ENCODE measurements around the gene PIGS.
"Not testable (repeated sequence)": the region's sequence is repeated elsewhere in the genome, so short reads cannot be mapped to it uniquely, and the experiment has no call there.

PIGS gene

GRCh38 chr17:28579526-28579925 is 8.2 kb upstream of the PIGS start:
- peak in 1 of 3 donors; percentile 37 for DNase-seq (ENCODE audit: low read depth in 2 of 3, low spot score in 1 of 3)

- DNase-seq (ENCODE audit: low read depth in 2 of 3, low spot score in 1 of 3), result no peak
Observed at GRCh38 chr17:28578246-28579195, 7.2 kb upstream of the PIGS start.

GRCh38 chr17:28577466-28577824 is 6.1 kb upstream of the PIGS start:
- DNase-seq (ENCODE audit: low read depth in 2 of 3, low spot score in 1 of 3), result no peak

DNA sequence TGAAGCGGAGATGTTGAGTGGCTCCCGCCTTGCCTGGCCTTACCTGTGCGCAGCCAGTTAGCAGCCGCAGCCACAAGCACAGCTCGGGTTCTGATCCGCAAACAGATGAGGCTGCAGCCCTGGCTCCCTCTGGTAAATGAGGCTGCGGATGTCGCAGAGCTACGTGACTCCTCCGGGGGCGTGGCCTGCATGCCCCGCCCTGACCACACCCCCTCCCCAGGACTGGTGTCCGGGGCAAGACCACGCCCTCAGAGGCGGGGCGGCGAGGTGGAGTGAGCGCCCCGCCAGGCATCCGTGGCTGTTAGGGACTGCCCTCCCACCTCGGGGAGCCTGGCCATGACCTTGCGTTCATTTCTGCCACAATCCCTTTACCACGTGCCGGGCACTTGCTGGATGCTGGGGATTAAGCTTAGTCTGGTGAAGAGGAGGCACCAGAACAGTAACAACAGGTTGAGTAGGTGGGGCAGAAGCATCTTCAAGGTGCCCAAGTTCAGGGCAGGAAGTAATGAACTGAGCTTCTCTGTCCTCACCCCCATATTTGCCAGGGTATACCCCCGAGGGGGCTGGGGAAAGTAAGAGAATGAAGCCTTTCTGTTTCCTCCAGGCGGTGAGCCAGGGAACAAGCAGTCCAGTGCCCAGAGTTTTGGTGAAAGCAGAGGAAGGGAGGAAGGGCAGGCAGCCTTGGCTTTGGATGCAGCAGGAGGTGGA is 5.6 kb upstream of the PIGS start, which contains the start of gene ALDOC:
Gene ALDOC, minus strand, starts transcription at position 138 of the 708 bp plus-strand sequence. CDS start 1,363 bp downstream, outside the sequence.
- peak; percentile 94 to 98 (median 97) for DNase-seq (ENCODE audit: low read depth in 2 of 3, low spot score in 1 of 3)

DNA sequence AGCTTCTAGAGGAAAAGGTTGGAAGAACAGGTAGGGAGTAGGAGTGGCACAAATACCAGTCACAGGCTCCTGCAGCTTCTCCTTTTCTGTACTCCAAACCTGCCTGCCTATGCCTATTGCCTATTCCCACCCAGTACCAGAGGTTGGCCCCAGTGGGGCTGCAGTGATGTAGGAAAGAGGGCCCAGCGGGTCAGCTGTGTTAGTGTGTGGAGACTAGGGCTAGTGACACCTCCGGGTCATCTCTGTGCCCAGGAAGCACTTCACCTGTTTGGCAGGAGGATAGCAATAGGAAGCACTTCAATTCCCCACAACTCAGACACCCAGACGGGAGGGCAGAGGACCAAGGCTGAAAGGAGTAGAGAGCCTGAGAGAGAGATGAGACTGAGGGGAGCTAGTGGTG is 4.7 kb upstream of the PIGS start:
- not testable (repeated sequence) for DNase-seq (ENCODE audit: low read depth in 2 of 3, low spot score in 1 of 3)

DNA sequence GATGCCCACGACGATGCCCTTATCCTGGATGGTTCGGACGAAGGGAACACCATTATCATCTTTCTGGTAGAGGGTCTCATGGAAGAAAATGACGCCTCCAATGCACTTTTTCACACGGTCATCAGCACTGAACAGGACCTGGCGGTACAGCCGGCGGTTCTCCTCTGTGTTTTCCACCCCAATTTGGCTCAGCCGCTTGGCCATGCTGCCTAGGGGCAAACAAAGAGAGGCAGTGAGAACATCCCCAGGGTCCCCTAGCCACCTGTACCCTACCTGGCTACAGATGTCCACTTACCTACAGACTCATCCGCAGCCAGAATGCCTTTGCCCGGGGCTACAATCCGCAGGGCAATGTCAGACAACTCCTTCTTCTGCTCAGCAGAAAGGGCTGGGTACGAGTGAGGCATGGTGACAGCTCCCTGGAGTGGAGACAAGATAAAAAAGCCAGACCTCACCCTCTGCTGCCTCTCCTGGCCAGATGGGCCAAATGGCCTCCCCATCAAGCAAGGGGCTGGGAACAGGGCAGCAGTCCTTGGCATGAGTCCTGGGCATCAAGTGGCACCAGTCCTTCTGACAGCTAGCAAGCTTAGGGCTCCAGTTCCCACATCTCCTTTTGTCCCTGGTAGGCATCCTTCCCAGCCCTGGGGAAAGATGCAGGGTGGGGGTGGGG is 3.9 kb upstream of the PIGS start:
- no peak for DNase-seq (ENCODE audit: low read depth in 2 of 3, low spot score in 1 of 3)

- no peak for DNase-seq (ENCODE audit: low read depth in 2 of 3, low spot score in 1 of 3)
Observed at GRCh38 chr17:28574526-28574925, 3.2 kb upstream of the PIGS start.

GRCh38 chr17:28573966-28574480 is 2.7 kb upstream of the PIGS start:
- no peak for DNase-seq (ENCODE audit: low read depth in 2 of 3, low spot score in 1 of 3)

GRCh38 chr17:28573521-28573920 is 2.2 kb upstream of the PIGS start:
- DNase-seq (ENCODE audit: low read depth in 2 of 3, low spot score in 1 of 3), result no peak

- no peak for DNase-seq (ENCODE audit: low read depth in 2 of 3, low spot score in 1 of 3)
Observed at GRCh38 chr17:28573040-28573380, 1.7 kb upstream of the PIGS start.

GRCh38 chr17:28572259-28573039 is 1.1 kb upstream of the PIGS start:
- no peak for DNase-seq (ENCODE audit: low read depth in 2 of 3, low spot score in 1 of 3)

GRCh38 chr17:28570716-28571360 is 486 bp downstream of the PIGS start:
- peak; percentile 24 to 46 (median 37) for DNase-seq (ENCODE audit: low read depth in 2 of 3, low spot score in 1 of 3)

DNA sequence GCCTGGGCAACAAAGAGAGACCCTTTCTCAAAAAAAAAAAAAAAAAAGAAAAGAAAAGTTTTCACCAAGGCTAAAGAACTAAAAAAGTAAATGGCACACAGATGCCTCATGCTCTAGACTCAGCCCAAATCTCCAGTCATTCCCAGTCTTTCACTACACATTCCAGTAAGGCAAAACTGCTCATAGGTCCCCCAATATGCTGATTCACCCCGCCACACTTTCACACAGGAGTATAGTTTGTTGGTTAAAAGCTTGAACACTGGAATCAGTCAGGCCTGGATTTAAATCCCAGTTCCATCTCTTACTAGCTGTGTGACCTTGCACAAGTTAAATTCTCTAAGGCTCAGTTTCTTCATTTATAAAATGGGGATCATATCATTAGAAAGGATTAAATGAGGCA is 1.9 kb downstream of the PIGS start:
- DNase-seq (ENCODE audit: low read depth in 2 of 3, low spot score in 1 of 3), result no peak

GRCh38 chr17:28567604-28568003 is 3.7 kb downstream of the PIGS start:
- DNase-seq (ENCODE audit: low read depth in 2 of 3, low spot score in 1 of 3), result no peak

GRCh38 chr17:28563475-28563874 is 7.8 kb downstream of the PIGS start:
- DNase-seq (ENCODE audit: low read depth in 2 of 3, low spot score in 1 of 3), result no peak

DNA sequence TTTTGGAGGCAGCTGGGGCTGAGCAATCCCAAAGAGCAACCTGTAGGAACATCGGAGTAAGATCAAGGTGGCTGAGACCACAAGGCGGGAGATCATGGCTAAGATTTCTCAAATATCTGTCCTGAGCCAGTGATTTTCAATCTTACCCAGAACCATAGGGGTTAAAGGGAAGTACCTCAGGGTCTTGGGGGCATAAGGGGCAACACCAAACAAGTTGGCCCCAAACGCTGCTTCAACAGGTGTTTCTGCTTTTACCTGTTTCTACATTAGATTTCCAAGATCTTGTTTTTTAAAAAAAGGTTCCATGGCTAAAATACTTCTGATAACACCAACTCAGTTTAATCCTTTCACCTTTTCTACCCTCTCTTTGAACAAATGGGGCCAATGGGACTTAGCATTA is 16.3 kb downstream of the PIGS start:
- DNase-seq (ENCODE audit: low read depth in 2 of 3, low spot score in 1 of 3), result no peak

GRCh38 chr17:28554565-28554964 is 16.8 kb downstream of the PIGS start:
- no peak for DNase-seq (ENCODE audit: low read depth in 2 of 3, low spot score in 1 of 3)

GRCh38 chr17:28553000-28553505 is 18.3 kb downstream of the PIGS start:
- DNase-seq (ENCODE audit: low read depth in 2 of 3, low spot score in 1 of 3), result no peak

DNA sequence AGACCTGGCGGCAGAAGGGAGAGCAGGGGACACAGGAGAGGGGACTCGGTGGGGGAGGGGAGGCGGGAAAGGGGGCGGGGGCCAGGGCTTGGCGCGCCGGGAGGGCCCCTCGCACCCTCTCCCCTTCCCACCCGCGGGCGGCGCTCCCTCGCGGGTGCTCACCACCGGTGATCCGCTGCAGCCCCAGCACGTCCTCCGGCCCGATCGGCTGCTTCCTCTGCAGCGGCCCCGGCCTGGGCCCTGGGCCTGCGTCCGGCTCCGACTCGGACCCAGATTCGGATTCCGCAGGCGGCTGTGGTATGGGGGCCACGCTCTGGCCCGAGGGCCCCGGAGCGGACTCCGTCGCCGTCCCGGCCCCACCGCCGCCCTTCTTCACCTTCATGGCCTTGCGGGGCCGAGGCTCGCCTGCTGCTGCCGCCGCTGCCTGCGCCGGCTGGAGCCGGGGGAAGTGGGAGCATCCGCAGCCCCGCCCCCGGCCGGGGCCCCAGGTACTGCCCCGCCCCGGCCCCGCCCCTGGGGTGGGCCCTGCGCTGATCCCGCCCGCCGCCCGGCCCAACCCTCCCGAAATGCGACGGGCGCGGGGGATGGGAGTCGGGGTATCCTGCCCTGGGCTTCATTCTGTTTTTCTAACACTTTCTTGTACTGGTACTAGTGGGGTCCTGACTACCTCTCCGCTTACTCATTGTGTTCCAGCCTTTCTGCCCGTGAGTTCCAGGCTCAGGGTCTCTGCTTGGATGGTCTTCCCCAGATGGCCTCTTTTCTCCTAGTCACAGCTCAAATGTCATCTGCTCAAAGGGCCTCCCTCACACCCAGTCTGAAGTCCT is 18.9 kb downstream of the PIGS start, which contains the start of gene UNC119:
Gene UNC119, minus strand, starts transcription at position 449 of the 824 bp plus-strand sequence. Its CDS starts 67 bp downstream, at position 382.
- peak; percentile 53 to 76 (median 74) for DNase-seq (ENCODE audit: low read depth in 2 of 3, low spot score in 1 of 3)
